Gastrocnemius medialis (tissue), 4 donors: ENCODE results near the gene CLMN.

Experiments
- POLR2A ChIP-seq, 2 donors: fragments of 450-650 bp; IDR thresholded peaks; one replicate each; pipeline ENCODE4 v1.6.1; 2017; ENCODE audit warnings: antibody characterized with exemption in 2 of 2, mild to moderate bottlenecking in 2 of 2, moderate library complexity in 2 of 2
- TF ChIP-seq, protein P1 (sequence below), 5 experiments: fragments of 450-650 bp in 3 of 5; fragments of 200-600 bp in 2 of 5; sonication (generic) in 2 of 5; IDR thresholded peaks in 4 of 5; conservative IDR thresholded peaks in 1 of 5; 1 replicate in 4 of 5; 2 replicates in 1 of 5; pipeline ENCODE4 v1.5.1; 2016 to 2019; ENCODE audit warnings: antibody characterized with exemption in 5 of 5, mild to moderate bottlenecking in 3 of 5, moderate library complexity in 3 of 5

DNA sequence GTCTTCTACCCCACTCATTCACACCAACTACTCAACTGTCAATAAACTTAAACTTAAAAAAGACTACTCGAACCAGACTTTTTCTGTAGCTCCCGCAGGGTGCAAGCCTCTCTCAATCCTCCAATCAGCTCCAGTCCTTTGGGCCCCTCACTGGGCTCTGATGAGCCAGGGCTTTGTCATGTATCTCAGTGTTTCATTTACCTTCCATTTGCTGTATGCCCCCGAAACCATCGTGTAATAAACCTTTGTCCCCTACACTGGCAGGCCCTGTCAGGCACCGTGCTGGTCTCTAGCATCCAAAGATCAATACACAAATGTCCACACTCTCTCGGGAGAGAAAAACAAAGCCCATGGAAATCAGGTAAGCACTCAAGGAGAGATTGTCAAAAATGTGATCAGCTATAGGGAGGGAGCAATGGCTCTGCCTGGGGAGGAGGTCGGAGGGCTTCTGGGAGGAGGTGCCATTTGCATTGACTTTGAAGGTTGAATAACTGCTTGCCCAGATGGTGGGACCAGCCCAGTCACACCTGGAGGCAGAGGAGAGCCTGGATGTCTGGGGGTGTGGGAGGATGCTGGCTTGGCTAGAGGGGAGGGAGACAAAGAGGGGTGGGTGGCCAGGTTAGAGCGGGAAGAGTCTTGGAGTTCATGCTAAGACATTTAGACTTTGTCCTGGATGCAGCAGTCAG is 120.3 kb downstream of the CLMN start:
- TF ChIP-seq, protein P1, sequence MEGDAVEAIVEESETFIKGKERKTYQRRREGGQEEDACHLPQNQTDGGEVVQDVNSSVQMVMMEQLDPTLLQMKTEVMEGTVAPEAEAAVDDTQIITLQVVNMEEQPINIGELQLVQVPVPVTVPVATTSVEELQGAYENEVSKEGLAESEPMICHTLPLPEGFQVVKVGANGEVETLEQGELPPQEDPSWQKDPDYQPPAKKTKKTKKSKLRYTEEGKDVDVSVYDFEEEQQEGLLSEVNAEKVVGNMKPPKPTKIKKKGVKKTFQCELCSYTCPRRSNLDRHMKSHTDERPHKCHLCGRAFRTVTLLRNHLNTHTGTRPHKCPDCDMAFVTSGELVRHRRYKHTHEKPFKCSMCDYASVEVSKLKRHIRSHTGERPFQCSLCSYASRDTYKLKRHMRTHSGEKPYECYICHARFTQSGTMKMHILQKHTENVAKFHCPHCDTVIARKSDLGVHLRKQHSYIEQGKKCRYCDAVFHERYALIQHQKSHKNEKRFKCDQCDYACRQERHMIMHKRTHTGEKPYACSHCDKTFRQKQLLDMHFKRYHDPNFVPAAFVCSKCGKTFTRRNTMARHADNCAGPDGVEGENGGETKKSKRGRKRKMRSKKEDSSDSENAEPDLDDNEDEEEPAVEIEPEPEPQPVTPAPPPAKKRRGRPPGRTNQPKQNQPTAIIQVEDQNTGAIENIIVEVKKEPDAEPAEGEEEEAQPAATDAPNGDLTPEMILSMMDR (IDR thresholded peaks at IDR 0.05 in 4 of 5, conservative IDR thresholded peaks at IDR 0.05 in 1 of 5), result no peak
- TF ChIP-seq POLR2A (IDR thresholded peaks at IDR 0.05), result no peak
